ENCODE data around the gene CSTB.

CSTB gene

GRCh38 chr21:43755820-43756594, 20.1 kb downstream of the CSTB start:
- no peak overlapping the region for H3K27ac ChIP-seq
- no peak for TF ChIP-seq CTCF (conservative IDR thresholded peaks at IDR 0.05)

- no peak for TF ChIP-seq CTCF (conservative IDR thresholded peaks at IDR 0.05)
- no peak overlapping the region for H3K27ac ChIP-seq
These were observed 20.9 kb downstream of the CSTB start for GRCh38 chr21:43754948-43755781.

GRCh38 chr21:43753439-43753799, 22.7 kb downstream of the CSTB start:
- TF ChIP-seq CTCF (conservative IDR thresholded peaks at IDR 0.05) = no peak
- H3K27ac ChIP-seq = no peak overlapping the region

GRCh38 chr21:43752758-43753438, 23.2 kb downstream of the CSTB start:
- no peak overlapping the region for H3K27ac ChIP-seq
- no peak for TF ChIP-seq CTCF (conservative IDR thresholded peaks at IDR 0.05)

GRCh38 chr21:43751955-43752591, 24.0 kb downstream of the CSTB start:
- no peak for TF ChIP-seq CTCF (conservative IDR thresholded peaks at IDR 0.05)
- H3K27ac ChIP-seq = no peak overlapping the region

GRCh38 chr21:43750339-43751033, 25.6 kb downstream of the CSTB start:
- TF ChIP-seq CTCF (conservative IDR thresholded peaks at IDR 0.05) = no peak
- no peak overlapping the region for H3K27ac ChIP-seq

All from VCaP (cell line).